ENCODE results near the gene NCOA7. TPM values are rescaled to one million over a fixed set of nuclear protein-coding genes. Genes with fewer than 3 reads are reported as not detected.
"Not testable (repeated sequence)": the region's sequence is repeated elsewhere in the genome, so short reads cannot be mapped to it uniquely, and the experiment has no call there.

Gene NCOA7
- total RNA-seq, 1 donor from 2014 or later: 28.8 TPM

GRCh38 chr6:125947615-125948014 lies 156.9 kb downstream of the NCOA7 start:
- no peak for DNase-seq

- DNase-seq: no peak
These were observed 157.7 kb downstream of the NCOA7 start for GRCh38 chr6:125948455-125948854.

- DNase-seq: no peak
These were observed 158.3 kb downstream of the NCOA7 start for GRCh38 chr6:125949069-125949468.

GRCh38 chr6:125950293-125950692 lies 159.5 kb downstream of the NCOA7 start:
- DNase-seq: no peak

GRCh38 chr6:125950716-125951115 lies 160.0 kb downstream of the NCOA7 start:
- not testable (repeated sequence) for DNase-seq

- DNase-seq: no peak
These were observed 160.6 kb downstream of the NCOA7 start for GRCh38 chr6:125951323-125951722.

GRCh38 chr6:125952764-125953501 lies 162.2 kb downstream of the NCOA7 start:
- no peak for DNase-seq

- no peak for DNase-seq
These were observed 162.7 kb downstream of the NCOA7 start for GRCh38 chr6:125953502-125953875.

GRCh38 chr6:125954735-125955339 lies 164.1 kb downstream of the NCOA7 start:
- no peak for DNase-seq

GRCh38 chr6:125955973-125956372 lies 165.2 kb downstream of the NCOA7 start:
- no peak for DNase-seq

GRCh38 chr6:125956506-125957390 lies 166.0 kb downstream of the NCOA7 start, which contains the start of gene HINT3:
Gene HINT3 (plus strand): TSS chr6:125956770. CDS start chr6:125956978, 208 bp downstream.
- peak; percentile 99 for DNase-seq

GRCh38 chr6:125957391-125957693 lies 166.6 kb downstream of the NCOA7 start:
- no peak for DNase-seq

- DNase-seq: peak; percentile 39
These were observed 167.1 kb downstream of the NCOA7 start for GRCh38 chr6:125957845-125958244.

GRCh38 chr6:125959041-125959440 lies 168.3 kb downstream of the NCOA7 start:
- no peak for DNase-seq

- DNase-seq: no peak
These were observed 170.4 kb downstream of the NCOA7 start for GRCh38 chr6:125961117-125961516.

GRCh38 chr6:125962900-125963497 lies 172.2 kb downstream of the NCOA7 start:
- DNase-seq: no peak

GRCh38 chr6:125963817-125964216 lies 173.1 kb downstream of the NCOA7 start:
- no peak for DNase-seq

- no peak for DNase-seq
These were observed 175.8 kb downstream of the NCOA7 start for GRCh38 chr6:125966569-125966968.

- no peak for DNase-seq
These were observed 177.7 kb downstream of the NCOA7 start for GRCh38 chr6:125968493-125968892.

GRCh38 chr6:125970760-125971159 lies 180.0 kb downstream of the NCOA7 start:
- DNase-seq: no peak

GRCh38 chr6:125972478-125972877 lies 181.7 kb downstream of the NCOA7 start:
- DNase-seq: not testable (repeated sequence)

- DNase-seq: peak; percentile 67
These were observed 183.6 kb downstream of the NCOA7 start for GRCh38 chr6:125974214-125974866.
